Skin of body (tissue), 2 donors: Measurements from ENCODE around the gene MIER2. TPM values are rescaled to one million over a fixed set of nuclear protein-coding genes. Genes with fewer than 3 reads are reported as not detected.

Experiments used
- DNase-seq: peaks from one replicate; lab custom pipeline; 2025; lab: John Stamatoyannopoulos, UW
- total RNA-seq: library from RNA; depleted of rRNA; stranded (reverse); fragments of >200 nt; gene quantifications from one replicate; pipeline ENCODE4 v1.2.3, GENCODE V29; 2014

Gene MIER2
- total RNA-seq, 1 donor from 2014 or later: 12.2 TPM

- no peak for DNase-seq
Measured at GRCh38 chr19:308471-309205, 36.0 kb downstream of the MIER2 start.

- DNase-seq: no peak
Measured at GRCh38 chr19:307793-308420, 36.7 kb downstream of the MIER2 start.

GRCh38 chr19:307111-307531 lies 37.5 kb downstream of the MIER2 start:
- no peak for DNase-seq

- DNase-seq: no peak
Measured at GRCh38 chr19:306151-306900, 38.3 kb downstream of the MIER2 start.

GRCh38 chr19:305240-306150 lies 39.1 kb downstream of the MIER2 start:
- DNase-seq: no peak

GRCh38 chr19:296476-297225 lies 47.9 kb downstream of the MIER2 start:
- DNase-seq: no peak

GRCh38 chr19:295687-296370 lies 48.8 kb downstream of the MIER2 start:
- no peak for DNase-seq

- DNase-seq: no peak
Measured at GRCh38 chr19:294946-295686, 49.5 kb downstream of the MIER2 start.

- no peak for DNase-seq
Measured at GRCh38 chr19:294341-294945, 50.2 kb downstream of the MIER2 start.

GRCh38 chr19:293436-294110 lies 51.0 kb downstream of the MIER2 start:
- no peak for DNase-seq

GRCh38 chr19:292951-293350 lies 51.6 kb downstream of the MIER2 start:
- DNase-seq: no peak

- DNase-seq: no peak
Measured at GRCh38 chr19:292281-292884, 52.2 kb downstream of the MIER2 start.

GRCh38 chr19:291561-292280 lies 52.9 kb downstream of the MIER2 start:
- no peak for DNase-seq

GRCh38 chr19:291006-291521 lies 53.5 kb downstream of the MIER2 start, which contains the start of gene PLPP2:
Gene PLPP2 (minus strand): TSS chr19:291403. CDS start chr19:291336, 67 bp downstream.
- DNase-seq: no peak

GRCh38 chr19:290372-291005 lies 54.1 kb downstream of the MIER2 start:
- DNase-seq: no peak

- no peak for DNase-seq
Measured at GRCh38 chr19:289651-290371, 54.8 kb downstream of the MIER2 start.
